GM19238 (cell line): ENCODE results near the gene ABCD1.
"Not testable (repeated sequence)": the region's sequence is repeated elsewhere in the genome, so short reads cannot be mapped to it uniquely, and the experiment has no call there.

ENCODE experiments used
- DNase-seq: peaks from one replicate; pipeline ENCODE4 v3.0.0; 2011; ENCODE audit warnings: low spot score; ENCODE audit not compliant: insufficient read length

ABCD1 gene

GRCh38 chrX:153709726-153710674 is 14.7 kb upstream of the ABCD1 start:
- no peak for DNase-seq

- no peak for DNase-seq
Observed at GRCh38 chrX:153714256-153714655, 10.4 kb upstream of the ABCD1 start.

GRCh38 chrX:153717445-153717844 is 7.2 kb upstream of the ABCD1 start:
- DNase-seq: no peak

- no peak for DNase-seq
Observed at GRCh38 chrX:153719238-153719637, 5.4 kb upstream of the ABCD1 start.

- no peak for DNase-seq
Observed at GRCh38 chrX:153719701-153720100, 5.0 kb upstream of the ABCD1 start.

- no peak for DNase-seq
Observed at GRCh38 chrX:153722704-153723350, 1.8 kb upstream of the ABCD1 start.

GRCh38 chrX:153723351-153724251 is 1.1 kb upstream of the ABCD1 start:
- DNase-seq: peak; percentile 56

- no peak for DNase-seq
Observed at GRCh38 chrX:153725039-153725831, 579 bp downstream of the ABCD1 start.

GRCh38 chrX:153725832-153726285 is 1.2 kb downstream of the ABCD1 start:
- DNase-seq: no peak

GRCh38 chrX:153726286-153727122 is 1.8 kb downstream of the ABCD1 start:
- peak; percentile 87 for DNase-seq

- no peak for DNase-seq
Observed at GRCh38 chrX:153727123-153727931, 2.7 kb downstream of the ABCD1 start.

- no peak for DNase-seq
Observed at GRCh38 chrX:153728095-153728494, 3.4 kb downstream of the ABCD1 start.

- DNase-seq: no peak
Observed at GRCh38 chrX:153728951-153729631, 4.4 kb downstream of the ABCD1 start.

GRCh38 chrX:153730115-153730514 is 5.5 kb downstream of the ABCD1 start:
- DNase-seq: not testable (repeated sequence)

GRCh38 chrX:153731117-153731844 is 6.6 kb downstream of the ABCD1 start:
- no peak for DNase-seq

- no peak for DNase-seq
Observed at GRCh38 chrX:153731845-153732215, 7.2 kb downstream of the ABCD1 start.

- no peak for DNase-seq
Observed at GRCh38 chrX:153732401-153732800, 7.7 kb downstream of the ABCD1 start.
